Panc1 (cell line): ENCODE data around the gene NPTX1. TPM values are rescaled to one million over a fixed set of nuclear protein-coding genes. Genes with fewer than 3 reads are reported as not detected.

Experiments
- ATAC-seq: fragments of 200-7000 bp; cut with Tn5 transposase; 2 replicates; pipeline ENCODE4 v1.9.1; 2020; ENCODE audit warnings: mild to moderate bottlenecking, moderate library complexity
- BruUV-seq: library from RNA; stranded (reverse); fragments of 400-500 nt; replicated peaks from 2 replicates; lab custom pipeline; 2021; lab: Mats Ljungman, UMichigan
- CTCF ChIA-PET: fragments of 300-600 bp; sonication (Branson Sonifier 250); formaldehyde crosslinking; loops from one replicate; lab custom pipeline; 2022; ENCODE audit warnings: antibody characterized with exemption; lab: Charles Lee
- POLR2A ChIA-PET: fragments of 300-600 bp; sonication (Branson Sonifier 250); formaldehyde crosslinking; loops from one replicate; lab custom pipeline; 2022; ENCODE audit warnings: antibody characterized with exemption; lab: Charles Lee
- DNase-seq: peaks from one replicate; pipeline ENCODE4 v3.0.0-alpha.2; 2010; ENCODE audit warnings: low read depth, low spot score
- H3K27ac ChIP-seq: 2 replicates; pipeline ENCODE4 v1.5.1; 2011; ENCODE audit warnings: mild to moderate bottlenecking, low read length, inconsistent platforms
- H3K27me3 ChIP-seq: fragments of 200-500 bp; sonication (Bioruptor generic); 2 replicates; pipeline ENCODE4 v1.6.0; 2014; ENCODE audit warnings: low read length, inconsistent platforms; ENCODE audit not compliant: control insufficient read depth, insufficient read depth
- H3K36me3 ChIP-seq: fragments of 200-500 bp; sonication (Bioruptor generic); 2 replicates; pipeline ENCODE4 v1.5.1; 2014; ENCODE audit warnings: inconsistent platforms, mild to moderate bottlenecking, low read length, moderate library complexity; ENCODE audit not compliant: control insufficient read depth, insufficient read depth
- H3K4me1 ChIP-seq: 2 replicates; pipeline ENCODE4 v1.5.1; 2011; ENCODE audit warnings: inconsistent platforms, mild to moderate bottlenecking, low read length, moderate library complexity; ENCODE audit not compliant: control insufficient read depth, insufficient read depth
- H3K4me3 ChIP-seq, 2 experiments: 2 replicates each; pipeline ENCODE4 v1.5.1; 2011 to 2012; ENCODE audit warnings: low read depth in 2 of 2, low read length in 2 of 2, mild to moderate bottlenecking in 2 of 2, inconsistent platforms in 1 of 2, moderate library complexity in 1 of 2
- H3K9me3 ChIP-seq: fragments of 200-500 bp; sonication (Bioruptor generic); 2 replicates; pipeline ENCODE4 v1.5.1; 2014; ENCODE audit warnings: low read depth, mild to moderate bottlenecking, inconsistent platforms, low read length, moderate library complexity; ENCODE audit not compliant: control insufficient read depth, insufficient read depth
- CTCF ChIP-seq: fragments of 450-650 bp; IDR thresholded peaks from 2 replicates; pipeline ENCODE4 v1.5.1; 2017; ENCODE audit warnings: mild to moderate bottlenecking
- POLR2AphosphoS5 ChIP-seq: IDR thresholded peaks from 2 replicates; pipeline ENCODE4 v1.6.1; 2012; ENCODE audit warnings: mild to moderate bottlenecking, low read depth, low read length, moderate library complexity
- REST ChIP-seq, 2 experiments: IDR thresholded peaks; 2 replicates each; pipeline ENCODE4 v1.6.1; 2011 to 2012; ENCODE audit warnings: low read depth in 2 of 2, control low read depth in 1 of 2, low read length in 1 of 2, mild to moderate bottlenecking in 1 of 2, moderate library complexity in 1 of 2; ENCODE audit not compliant: insufficient read depth in 1 of 2
- SIN3A ChIP-seq: IDR thresholded peaks from 2 replicates; pipeline ENCODE4 v1.6.1; 2012; ENCODE audit warnings: low read depth, mild to moderate bottlenecking, low read length, moderate library complexity, borderline replicate concordance; ENCODE audit not compliant: insufficient read depth
- TCF7L2 ChIP-seq: IDR thresholded peaks from 2 replicates; pipeline ENCODE4 v1.6.1; 2011; ENCODE audit warnings: mild to moderate bottlenecking, low read depth, low read length, inconsistent platforms
- in situ Hi-C: cut with HindIII; loops from 2 replicates; pipeline ENCODE4 v1.10.0; 2016; ENCODE audit warnings: low sequenced_read_pairs, low pct_unique_long_range_greater_than_20kb
- intact Hi-C: fragments of 100-400 bp; cut with micrococcal nuclease; formaldehyde crosslinking; loops from one replicate; pipeline ENCODE4 v1.10.0; 2022; ENCODE audit not compliant: unreplicated experiment
- total RNA-seq: library from RNA; stranded (reverse); gene quantifications from one replicate; pipeline ENCODE4 v1.2.1, GENCODE V29; 2021; ENCODE audit not compliant: unreplicated experiment

NPTX1 gene
- total RNA-seq, 1 experiment from 2014 or later, result 1.1 TPM

- TF ChIP-seq TCF7L2, result no peak
- TF ChIP-seq CTCF, result no peak
- TF ChIP-seq POLR2AphosphoS5, result no peak
- no peak for TF ChIP-seq REST (IDR thresholded peaks at IDR 0.05; ENCODE audit: insufficient read depth in 1 of 2, low read depth in 2 of 2, low read length in 1 of 2)
- TF ChIP-seq SIN3A, result no peak
- no peak; the same call in 1 of the 2 replicates for ATAC-seq
- Histone ChIP-seq H3K27ac (no peak overlapping the region), H3K27me3 (no peaks in the 10 kb centered on the region), H3K36me3 (no peaks in the 10 kb centered on the region; the same call in 1 of the 2 replicates), H3K4me1 (peaks cover 8% of the 10 kb centered on the region), H3K4me3 (no peak overlapping the region), H3K9me3 (no peaks in the 10 kb centered on the region)
- in situ Hi-C loops, result no loop called here
- DNase-seq, result no peak
- intact Hi-C loops, result no loop called here
- BruUV-seq, result no TSS peak
- POLR2A ChIA-PET, result no interaction called here
- CTCF ChIA-PET, result no interaction called here
Measured at GRCh38 chr17:80449194-80449929, 27.0 kb downstream of the NPTX1 start.

GRCh38 chr17:80447790-80448189, 28.6 kb downstream of the NPTX1 start:
- Histone ChIP-seq H3K27ac (no peak overlapping the region), H3K36me3 (no peaks in the 10 kb centered on the region), H3K4me3 (no peak overlapping the region), H3K4me1 (no peaks in the 10 kb centered on the region), H3K9me3 (no peaks in the 10 kb centered on the region), H3K27me3 (no peaks in the 10 kb centered on the region)
- no peak for TF ChIP-seq POLR2AphosphoS5
- TF ChIP-seq SIN3A, result no peak
- no peak for TF ChIP-seq CTCF
- no peak for TF ChIP-seq TCF7L2
- TF ChIP-seq REST (IDR thresholded peaks at IDR 0.05; ENCODE audit: insufficient read depth in 1 of 2, low read depth in 2 of 2, low read length in 1 of 2), result no peak
- no TSS peak for BruUV-seq
- intact Hi-C loops (no loop called here), in situ Hi-C loops (no loop called here)
- ChIA-PET CTCF (no interaction called here), POLR2A (no interaction called here)
- DNase-seq (no peak), ATAC-seq (no peak)
